Mesendoderm (in vitro differentiated cells): ENCODE measurements around the gene CRIP3.

Source experiments
- DNase-seq: peaks from one replicate; pipeline ENCODE4 v3.0.0; 2013
- H2AK5ac ChIP-seq: 2 replicates; pipeline ENCODE4 v1.6.1; 2013; ENCODE audit warnings: low read length, inconsistent platforms
- H2BK120ac ChIP-seq: 2 replicates; pipeline ENCODE4 v1.6.1; 2013; ENCODE audit warnings: low read depth, mild to moderate bottlenecking, low read length, moderate library complexity, mixed read lengths
- H2BK15ac ChIP-seq: replicated peaks from 2 replicates; pipeline ENCODE4 v1.6.1; 2013; ENCODE audit warnings: low read depth, mild to moderate bottlenecking, moderate library complexity
- H2BK5ac ChIP-seq: 2 replicates; pipeline ENCODE4 v1.6.1; 2013; ENCODE audit warnings: low read length, inconsistent platforms
- H3K18ac ChIP-seq: 2 replicates; pipeline ENCODE4 v1.6.1; 2013; ENCODE audit warnings: mild to moderate bottlenecking, low read length, mixed read lengths
- H3K23ac ChIP-seq: one replicate; pipeline ENCODE4 v1.6.1; 2013; ENCODE audit warnings: low read length
- H3K27ac ChIP-seq: 2 replicates; pipeline ENCODE4 v1.5.1; 2013; ENCODE audit warnings: low read depth, mild to moderate bottlenecking, inconsistent platforms, low read length, moderate library complexity
- H3K27me3 ChIP-seq: 2 replicates; pipeline ENCODE4 v1.6.1; 2013; ENCODE audit warnings: low read length, control low read depth, mild to moderate bottlenecking, inconsistent platforms; ENCODE audit not compliant: insufficient read depth, poor library complexity
- H3K36me3 ChIP-seq: 2 replicates; pipeline ENCODE4 v1.6.1; 2013; ENCODE audit warnings: low read length, inconsistent platforms; ENCODE audit not compliant: control insufficient read depth, insufficient read depth
- H3K4ac ChIP-seq: one replicate; pipeline ENCODE4 v1.6.1; 2013; ENCODE audit warnings: low read depth, mild to moderate bottlenecking, low read length, moderate library complexity
- H3K4me1 ChIP-seq: 2 replicates; pipeline ENCODE4 v1.6.1; 2013; ENCODE audit warnings: low read depth, low read length, inconsistent platforms; ENCODE audit not compliant: control insufficient read depth
- H3K4me2 ChIP-seq: 2 replicates; pipeline ENCODE4 v1.6.1; 2013; ENCODE audit warnings: low read length
- H3K4me3 ChIP-seq: 2 replicates; pipeline ENCODE4 v1.5.1; 2013; ENCODE audit warnings: mild to moderate bottlenecking, low read length
- H3K56ac ChIP-seq: one replicate; pipeline ENCODE4 v1.6.1; 2013; ENCODE audit warnings: low read length
- H3K79me1 ChIP-seq: 2 replicates; pipeline ENCODE4 v1.6.1; 2013; ENCODE audit warnings: low read length, inconsistent platforms
- H3K79me2 ChIP-seq: 2 replicates; pipeline ENCODE4 v1.6.1; 2013; ENCODE audit warnings: mild to moderate bottlenecking, low read length; ENCODE audit not compliant: control insufficient read depth, insufficient read depth
- H3K9ac ChIP-seq: 2 replicates; pipeline ENCODE4 v1.6.1; 2013; ENCODE audit warnings: low read length, inconsistent platforms
- H4K5ac ChIP-seq: one replicate; pipeline ENCODE4 v1.6.1; 2013; ENCODE audit warnings: low read length
- H4K8ac ChIP-seq: one replicate; pipeline ENCODE4 v1.6.1; 2013; ENCODE audit warnings: low read depth, mild to moderate bottlenecking, control low read depth, low read length, moderate library complexity
- WGBS: extraction: QIAGEN DNeasy Blood & Tissue Kit; methylation state at CpG from one replicate; pipeline ENCODE4 v1.1.7; 2013; ENCODE audit warnings: low lambda C conversion rate, missing lambda C conversion rate; ENCODE audit not compliant: insufficient coverage; ENCODE audit errors: extremely low coverage; 5-methylcytosine and 5-hydroxymethylcytosine counted together

Gene CRIP3

DNA sequence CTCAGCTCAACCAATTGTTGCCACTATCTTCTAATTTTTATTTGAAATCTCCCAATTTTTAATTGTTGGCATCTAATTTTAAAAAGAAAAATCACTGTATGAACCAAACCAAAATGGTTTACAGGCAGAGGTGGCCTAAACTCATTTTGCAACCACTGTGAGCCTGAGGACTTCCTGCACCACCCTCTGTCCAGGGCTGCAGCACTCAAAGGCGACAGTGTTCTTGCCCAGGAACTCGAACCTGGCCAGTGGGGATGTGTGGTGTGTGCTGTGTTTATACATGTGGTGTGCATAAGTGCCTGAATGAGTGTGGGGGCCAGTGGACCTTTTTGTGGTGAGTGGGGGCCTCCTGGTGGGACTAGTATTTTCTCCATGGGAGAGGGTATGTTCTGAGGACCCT, 34.9 kb downstream of the CRIP3 start:
- Histone ChIP-seq H4K8ac (no peak overlapping the region), H3K23ac (no peak overlapping the region), H2BK15ac (no peak overlapping the region), H3K4ac (no peak overlapping the region), H3K36me3 (no peaks in the 10 kb centered on the region), H3K27me3 (peaks cover 11% of the 10 kb centered on the region), H4K5ac (no peak overlapping the region), H3K4me2 (no peak overlapping the region), H3K79me1 (no peaks in the 10 kb centered on the region), H3K4me1 (peaks cover 4% of the 10 kb centered on the region), H3K9ac (no peak overlapping the region), H3K4me3 (no peak overlapping the region), H3K27ac (no peak overlapping the region), H3K18ac (no peak overlapping the region), H2BK5ac (no peak overlapping the region), H3K79me2 (no peaks in the 10 kb centered on the region), H2BK120ac (no peak overlapping the region), H2AK5ac (no peak overlapping the region), H3K56ac (no peak overlapping the region)
- no CpG with 5 or more reads among the region's 2 CpGs for WGBS
- DNase-seq: no peak

DNA sequence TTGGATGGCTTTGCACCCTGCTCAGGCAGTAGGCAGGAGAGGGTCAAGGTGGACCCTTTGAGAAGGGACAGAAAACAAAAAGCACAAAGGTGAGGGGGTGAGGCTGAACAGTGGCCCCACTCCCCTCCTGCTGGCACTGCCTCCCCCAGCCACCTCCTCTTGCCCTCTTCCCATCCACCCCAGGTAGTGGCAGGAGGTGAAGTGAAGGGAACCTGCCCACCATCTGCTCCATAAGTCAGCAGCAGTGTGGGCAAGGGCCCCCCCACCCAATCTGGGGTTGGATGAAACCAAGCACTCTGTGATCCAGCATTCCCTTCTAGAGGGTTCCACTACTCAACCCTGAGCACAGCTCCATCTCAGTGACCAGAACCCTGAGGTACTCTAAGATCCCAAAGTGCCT, 36.7 kb downstream of the CRIP3 start:
- no peak overlapping the region for H3K4me3 ChIP-seq
- peaks cover 11% of the 10 kb centered on the region for H3K27me3 ChIP-seq
- H4K5ac ChIP-seq: no peak overlapping the region
- no peak overlapping the region for H3K56ac ChIP-seq
- H3K18ac ChIP-seq: no peak overlapping the region
- H4K8ac ChIP-seq: no peak overlapping the region
- no peaks in the 10 kb centered on the region for H3K36me3 ChIP-seq
- no peak overlapping the region for H2BK15ac ChIP-seq
- no peaks in the 10 kb centered on the region for H3K79me2 ChIP-seq
- H3K4me1 ChIP-seq: peaks cover 10% of the 10 kb centered on the region
- no peak overlapping the region for H3K27ac ChIP-seq
- H2BK5ac ChIP-seq: no peak overlapping the region
- H2BK120ac ChIP-seq: no peak overlapping the region
- H3K79me1 ChIP-seq: no peaks in the 10 kb centered on the region
- H2AK5ac ChIP-seq: no peak overlapping the region
- H3K9ac ChIP-seq: no peak overlapping the region
- H3K4me2 ChIP-seq: no peak overlapping the region
- no peak overlapping the region for H3K23ac ChIP-seq
- no peak for DNase-seq
- no peak overlapping the region for H3K4ac ChIP-seq

DNA sequence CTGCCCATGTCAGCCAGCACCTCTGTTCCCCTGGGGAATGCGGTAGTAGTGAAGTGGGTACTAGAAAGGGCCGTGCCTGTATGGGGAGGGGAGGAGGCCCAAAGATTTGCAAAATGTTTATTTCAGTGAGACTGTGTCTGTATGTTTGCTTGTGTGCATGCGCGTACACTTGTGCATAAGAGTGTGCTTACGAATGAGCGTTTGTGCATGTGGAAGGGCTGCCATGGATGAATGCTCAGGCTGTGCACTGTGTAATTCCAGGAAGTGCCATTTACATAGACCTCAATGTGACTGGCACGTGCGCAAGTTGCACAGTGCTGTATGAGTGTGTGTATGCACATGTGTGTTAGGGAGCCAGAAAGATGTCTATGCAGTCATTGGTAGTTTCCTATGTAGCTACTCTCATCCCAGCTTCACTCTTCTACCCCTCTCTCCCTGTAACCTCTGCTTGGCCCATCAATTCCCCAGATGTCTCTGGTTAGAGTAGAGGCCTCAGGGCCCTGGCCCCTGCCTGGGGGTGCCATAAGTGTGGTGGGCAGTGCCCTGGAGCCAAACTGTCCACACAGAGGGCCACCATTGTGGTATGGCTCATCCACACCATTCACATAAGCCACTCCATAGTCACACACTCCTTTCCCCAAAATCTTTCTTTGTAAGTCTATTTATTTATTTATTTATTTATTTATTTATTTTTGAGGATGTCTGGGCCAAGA, 37.4 kb downstream of the CRIP3 start:
- no peak overlapping the region for H4K8ac ChIP-seq
- WGBS: no CpG with 5 or more reads among the region's 8 CpGs
- H3K79me2 ChIP-seq: no peaks in the 10 kb centered on the region
- H3K36me3 ChIP-seq: no peaks in the 10 kb centered on the region
- peaks cover 11% of the 10 kb centered on the region for H3K4me1 ChIP-seq
- no peak overlapping the region for H3K4ac ChIP-seq
- DNase-seq: no peak
- no peak overlapping the region for H3K56ac ChIP-seq
- H2BK15ac ChIP-seq: no peak overlapping the region
- no peak overlapping the region for H2BK120ac ChIP-seq
- H3K9ac ChIP-seq: no peak overlapping the region
- H3K4me3 ChIP-seq: no peak overlapping the region
- no peak overlapping the region for H4K5ac ChIP-seq
- no peak overlapping the region for H2BK5ac ChIP-seq
- peaks cover 11% of the 10 kb centered on the region for H3K27me3 ChIP-seq
- no peaks in the 10 kb centered on the region for H3K79me1 ChIP-seq
- H3K4me2 ChIP-seq: no peak overlapping the region
- H2AK5ac ChIP-seq: no peak overlapping the region
- no peak overlapping the region for H3K23ac ChIP-seq
- H3K27ac ChIP-seq: no peak overlapping the region
- H3K18ac ChIP-seq: no peak overlapping the region

DNA sequence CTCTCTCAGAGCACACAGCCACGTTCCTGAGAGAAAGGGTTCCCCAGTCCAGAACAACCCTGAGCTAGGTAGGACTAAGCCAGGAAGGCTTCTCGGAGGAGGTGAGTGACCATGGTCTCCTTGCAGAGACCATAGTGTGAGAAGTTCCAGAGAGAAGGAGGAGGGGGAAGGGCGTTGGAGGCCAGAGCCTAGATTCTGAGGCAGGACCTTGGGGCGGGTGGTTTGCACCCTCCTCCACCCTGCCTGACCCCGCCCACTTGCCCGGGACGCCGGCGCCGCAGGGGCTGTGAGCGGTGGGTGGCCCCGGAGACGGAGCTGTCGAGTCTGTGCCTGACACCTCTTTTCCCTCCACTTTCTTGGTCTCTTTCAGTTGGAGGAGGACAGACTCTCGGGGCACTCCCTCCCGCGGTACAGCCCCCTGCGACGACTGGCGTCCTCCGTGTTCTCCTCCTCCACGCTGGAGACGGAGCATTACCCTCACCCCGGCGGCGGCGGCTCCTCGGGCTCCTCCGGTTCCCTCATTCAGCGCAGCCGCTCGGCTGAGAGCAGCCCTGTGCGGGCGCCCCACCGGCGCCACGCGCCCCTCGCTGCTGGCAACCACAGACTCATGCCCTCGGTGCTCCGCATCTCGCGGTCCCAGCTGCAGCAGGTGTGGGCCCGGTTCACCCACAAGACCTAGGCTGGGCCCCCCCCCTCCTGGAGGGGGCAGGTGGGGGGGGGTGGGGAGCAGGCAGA, 39.2 kb downstream of the CRIP3 start:
- H3K56ac ChIP-seq: peak overlapping the region; percentile 51
- peaks cover 11% of the 10 kb centered on the region for H3K4me1 ChIP-seq
- DNase-seq: no peak
- H2BK120ac ChIP-seq: no peak overlapping the region
- no peak overlapping the region for H4K8ac ChIP-seq
- H4K5ac ChIP-seq: no peak overlapping the region
- no peak overlapping the region for H2BK15ac ChIP-seq
- no peaks in the 10 kb centered on the region for H3K79me2 ChIP-seq
- H3K27ac ChIP-seq: no peak overlapping the region
- WGBS: no CpG with 5 or more reads among the region's 44 CpGs
- H2BK5ac ChIP-seq: no peak overlapping the region
- H3K23ac ChIP-seq: no peak overlapping the region
- no peaks in the 10 kb centered on the region for H3K36me3 ChIP-seq
- H3K79me1 ChIP-seq: no peaks in the 10 kb centered on the region
- no peak overlapping the region for H3K4me3 ChIP-seq
- no peak overlapping the region for H3K4ac ChIP-seq
- H3K27me3 ChIP-seq: peaks cover 8% of the 10 kb centered on the region
- H2AK5ac ChIP-seq: no peak overlapping the region
- no peak overlapping the region for H3K18ac ChIP-seq
- no peak overlapping the region for H3K9ac ChIP-seq
- peak overlapping the region; percentile 20 for H3K4me2 ChIP-seq

DNA sequence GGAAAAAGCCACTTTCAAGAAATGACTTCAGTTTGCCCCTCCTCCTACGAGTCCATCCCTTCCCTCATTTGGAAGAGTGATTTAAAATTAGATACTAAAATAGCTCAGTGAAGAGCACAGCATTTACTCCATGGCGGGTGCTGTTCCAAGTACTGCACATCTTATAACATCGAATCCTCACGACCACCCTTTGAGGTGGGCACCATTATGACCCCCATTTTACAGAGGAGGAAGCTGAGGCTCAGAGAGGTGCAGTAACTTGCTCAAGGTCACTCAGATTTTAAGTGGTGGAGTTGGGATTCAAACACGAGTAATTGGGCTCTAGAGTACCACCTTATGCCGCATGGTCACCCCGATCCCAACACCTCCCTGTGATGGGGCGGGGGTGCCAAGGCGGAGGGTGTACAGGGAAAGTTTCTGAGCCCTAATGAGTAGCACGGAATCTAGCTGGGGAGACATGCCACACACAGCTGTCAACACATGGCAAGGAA, 39.8 kb downstream of the CRIP3 start:
- no peak overlapping the region for H3K4me2 ChIP-seq
- H3K4me1 ChIP-seq: peaks cover 11% of the 10 kb centered on the region
- no peak overlapping the region for H3K18ac ChIP-seq
- no peaks in the 10 kb centered on the region for H3K36me3 ChIP-seq
- no peak overlapping the region for H3K9ac ChIP-seq
- H3K23ac ChIP-seq: no peak overlapping the region
- no peak for DNase-seq
- H2BK5ac ChIP-seq: no peak overlapping the region
- H3K4me3 ChIP-seq: no peak overlapping the region
- H2BK120ac ChIP-seq: no peak overlapping the region
- H2BK15ac ChIP-seq: no peak overlapping the region
- H3K56ac ChIP-seq: no peak overlapping the region
- H3K27ac ChIP-seq: no peak overlapping the region
- H3K79me1 ChIP-seq: no peaks in the 10 kb centered on the region
- H4K8ac ChIP-seq: no peak overlapping the region
- peaks cover 4% of the 10 kb centered on the region for H3K27me3 ChIP-seq
- H3K79me2 ChIP-seq: no peaks in the 10 kb centered on the region
- no peak overlapping the region for H3K4ac ChIP-seq
- no peak overlapping the region for H4K5ac ChIP-seq
- no CpG with 5 or more reads among the region's 10 CpGs for WGBS
- no peak overlapping the region for H2AK5ac ChIP-seq
